A673 (cell line): ENCODE data around the gene ADRM1. TPM values are rescaled to one million over a fixed set of nuclear protein-coding genes. Genes with fewer than 3 reads are reported as not detected.

Source experiments
- BruUV-seq: library from RNA; stranded (reverse); fragments of 400-500 nt; replicated peaks from 2 replicates; lab custom pipeline; 2021; lab: Mats Ljungman, UMichigan
- CTCF ChIA-PET: fragments of 300-600 bp; sonication (Branson Sonifier 250); formaldehyde crosslinking; loops from one replicate; lab custom pipeline; 2022; ENCODE audit warnings: antibody characterized with exemption; lab: Charles Lee
- POLR2A ChIA-PET: fragments of 300-600 bp; sonication (Branson Sonifier 250); formaldehyde crosslinking; loops from one replicate; lab custom pipeline; 2022; ENCODE audit warnings: antibody characterized with exemption; ENCODE audit not compliant: low non-redundant PET; lab: Charles Lee
- DNase-seq: peaks from one replicate; pipeline ENCODE4 v3.0.0-alpha.2; 2015; ENCODE audit warnings: low spot score
- H3K27ac ChIP-seq: fragments of 200-600 bp; sonication (generic); 2 replicates; pipeline ENCODE4 v1.5.1; 2016; ENCODE audit warnings: mixed run types, low read depth, mild to moderate bottlenecking, mixed read lengths, antibody characterized with exemption, low read length; ENCODE audit not compliant: poor library complexity, severe bottlenecking
- H3K27me3 ChIP-seq: fragments of 200-600 bp; sonication (generic); replicated peaks from 2 replicates; pipeline ENCODE4 v1.6.1; 2017; ENCODE audit warnings: mixed run types, low read depth, mild to moderate bottlenecking, mixed read lengths, antibody characterized with exemption, low read length; ENCODE audit not compliant: insufficient read depth, poor library complexity
- H3K36me3 ChIP-seq: fragments of 200-600 bp; sonication (generic); 2 replicates; pipeline ENCODE4 v1.6.1; 2016; ENCODE audit warnings: mixed run types, mild to moderate bottlenecking, mixed read lengths, antibody characterized with exemption, low read length; ENCODE audit not compliant: insufficient read depth, poor library complexity, severe bottlenecking
- H3K4me1 ChIP-seq: fragments of 200-600 bp; sonication (generic); 2 replicates; pipeline ENCODE4 v1.6.1; 2017; ENCODE audit warnings: mixed run types, mild to moderate bottlenecking, mixed read lengths, antibody characterized with exemption, low read length; ENCODE audit not compliant: insufficient read depth, poor library complexity, severe bottlenecking
- H3K4me3 ChIP-seq: fragments of 200-600 bp; sonication (generic); 2 replicates; pipeline ENCODE4 v1.5.1; 2016; ENCODE audit warnings: low read depth, mixed run types, mild to moderate bottlenecking, mixed read lengths, low read length; ENCODE audit not compliant: poor library complexity, severe bottlenecking
- H3K9me3 ChIP-seq: fragments of 200-600 bp; sonication (generic); 2 replicates; pipeline ENCODE4 v1.6.1; 2016; ENCODE audit warnings: mixed run types, low read depth, mild to moderate bottlenecking, mixed read lengths, antibody characterized with exemption, low read length; ENCODE audit not compliant: poor library complexity, severe bottlenecking
- CTCF ChIP-seq: fragments of 300-800, 200-600 bp; sonication (generic); conservative IDR thresholded peaks from 2 replicates; pipeline ENCODE4 v1.5.1; 2017; ENCODE audit warnings: low read depth, mild to moderate bottlenecking, antibody characterized with exemption, low read length, moderate library complexity, mixed read lengths
- EZH2 ChIP-seq: fragments of 200-600 bp; sonication (generic); IDR thresholded peaks from 2 replicates; pipeline ENCODE4 v1.6.1; 2017; ENCODE audit warnings: borderline replicate concordance, low read depth, mild to moderate bottlenecking, mixed read lengths, antibody characterized with exemption, low read length; ENCODE audit not compliant: poor library complexity, severe bottlenecking
- intact Hi-C: fragments of 100-400 bp; cut with micrococcal nuclease; formaldehyde crosslinking; loops from one replicate; pipeline ENCODE4 v1.10.0; 2022; ENCODE audit not compliant: unreplicated experiment
- total RNA-seq: library from RNA; stranded (reverse); gene quantifications from 2 replicates; pipeline ENCODE4 v1.2.3, GENCODE V29; 2021

ADRM1 gene
- total RNA-seq, 1 experiment from 2014 or later, result 252 TPM

DNA sequence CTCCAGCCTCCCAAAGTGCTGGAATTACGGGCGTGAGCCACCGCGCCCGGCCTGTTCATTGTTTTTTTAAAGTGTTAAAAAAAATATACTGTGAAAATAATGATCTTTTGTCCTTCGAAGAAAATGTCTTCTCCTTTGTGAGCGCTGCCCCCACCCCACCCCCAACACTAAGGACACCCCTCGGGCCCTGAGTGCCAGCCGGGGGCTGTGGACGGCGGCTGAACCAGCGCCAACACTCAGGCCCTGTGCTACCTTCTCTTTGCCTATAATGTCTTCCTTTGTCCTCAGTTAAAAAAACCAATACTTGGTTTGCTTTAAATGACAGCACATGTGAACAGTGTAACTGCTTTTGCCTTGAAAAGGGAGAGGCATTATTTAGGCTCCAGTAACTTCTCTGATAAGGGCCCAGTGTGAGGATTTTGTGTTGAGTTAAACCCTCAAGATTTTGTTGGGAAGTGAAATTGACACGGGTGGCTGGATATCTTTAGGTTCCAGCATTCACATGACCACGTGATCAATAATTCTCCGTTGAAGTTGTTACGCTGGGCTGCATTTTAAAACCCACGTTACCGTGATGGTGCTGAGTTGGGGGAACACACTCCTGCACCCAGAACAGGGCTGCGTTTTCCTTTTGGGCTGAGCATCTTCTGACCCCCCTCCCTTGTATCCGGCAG lies 9.5 kb upstream of the ADRM1 start:
- CTCF ChIA-PET, result no interaction called here
- no peak for DNase-seq
- Histone ChIP-seq H3K27me3 (no peaks in the 10 kb centered on the region), H3K36me3 (peaks cover 4% of the 10 kb centered on the region), H3K9me3 (no peaks in the 10 kb centered on the region), H3K4me3 (no peak overlapping the region), H3K4me1 (no peaks in the 10 kb centered on the region), H3K27ac (no peak overlapping the region)
- BruUV-seq, result no TSS peak
- POLR2A ChIA-PET, result no interaction called here
- no peak for TF ChIP-seq EZH2
- no peak for TF ChIP-seq CTCF
- intact Hi-C loops, result no loop called here

GRCh38 chr20:62293946-62294345 lies 8.9 kb upstream of the ADRM1 start:
- intact Hi-C loops, result no loop called here
- no peaks in the 10 kb centered on the region for H3K4me1 ChIP-seq
- peaks cover 4% of the 10 kb centered on the region for H3K36me3 ChIP-seq
- no TSS peak for BruUV-seq
- no peaks in the 10 kb centered on the region for H3K9me3 ChIP-seq
- POLR2A ChIA-PET, result no interaction called here
- no peak for TF ChIP-seq CTCF
- TF ChIP-seq EZH2, result no peak
- no peak overlapping the region for H3K27ac ChIP-seq
- CTCF ChIA-PET, result no interaction called here
- no peak for DNase-seq
- no peak overlapping the region for H3K4me3 ChIP-seq
- no peaks in the 10 kb centered on the region for H3K27me3 ChIP-seq

- Histone ChIP-seq H3K27me3 (no peaks in the 10 kb centered on the region), H3K36me3 (peaks cover 4% of the 10 kb centered on the region), H3K9me3 (no peaks in the 10 kb centered on the region), H3K4me3 (no peak overlapping the region), H3K27ac (no peak overlapping the region), H3K4me1 (no peaks in the 10 kb centered on the region)
- TF ChIP-seq EZH2, result no peak
- no peak for TF ChIP-seq CTCF
- peak; percentile 65 for DNase-seq
- TSS peak; percentile 78 for BruUV-seq
- intact Hi-C loops, result no loop called here
- ChIA-PET CTCF (no interaction called here), POLR2A (no interaction called here)
These were observed 8.3 kb upstream of the ADRM1 start for GRCh38 chr20:62294516-62294915.
